ENCODE data around the gene RXYLT1.

The RXYLT1 gene

GRCh38 chr12:63821781-63822251 lies 42.1 kb downstream of the RXYLT1 start:
- TF ChIP-seq FOXP2 (optimal IDR thresholded peaks at IDR 0.05; ENCODE audit: borderline replicate concordance, extremely low read depth, extremely low read length, insufficient read depth) (no peak), REST (IDR thresholded peaks at IDR 0.05; ENCODE audit: insufficient read depth in 1 of 2, low read depth in 2 of 2, low read length in 2 of 2) (no peak), TAF1 (IDR thresholded peaks at IDR 0.05; ENCODE audit: borderline replicate concordance, insufficient read depth, low read length) (no peak), SIN3A (IDR thresholded peaks at IDR 0.05; ENCODE audit: borderline replicate concordance, insufficient read depth, low read length) (no peak), POLR2AphosphoS5 (IDR thresholded peaks at IDR 0.05; ENCODE audit: low read depth, low read length) (no peak)

GRCh38 chr12:63822352-63822751 lies 42.6 kb downstream of the RXYLT1 start:
- no peak for TF ChIP-seq TAF1 (IDR thresholded peaks at IDR 0.05; ENCODE audit: borderline replicate concordance, insufficient read depth, low read length)
- no peak for TF ChIP-seq FOXP2 (optimal IDR thresholded peaks at IDR 0.05; ENCODE audit: borderline replicate concordance, extremely low read depth, extremely low read length, insufficient read depth)
- TF ChIP-seq POLR2AphosphoS5 (IDR thresholded peaks at IDR 0.05; ENCODE audit: low read depth, low read length) = no peak
- no peak for TF ChIP-seq SIN3A (IDR thresholded peaks at IDR 0.05; ENCODE audit: borderline replicate concordance, insufficient read depth, low read length)
- TF ChIP-seq REST (IDR thresholded peaks at IDR 0.05; ENCODE audit: insufficient read depth in 1 of 2, low read depth in 2 of 2, low read length in 2 of 2) = no peak

- TF ChIP-seq TAF1 (IDR thresholded peaks at IDR 0.05; ENCODE audit: borderline replicate concordance, insufficient read depth, low read length) (no peak), SIN3A (IDR thresholded peaks at IDR 0.05; ENCODE audit: borderline replicate concordance, insufficient read depth, low read length) (no peak), FOXP2 (optimal IDR thresholded peaks at IDR 0.05; ENCODE audit: borderline replicate concordance, extremely low read depth, extremely low read length, insufficient read depth) (no peak), REST (IDR thresholded peaks at IDR 0.05; ENCODE audit: insufficient read depth in 1 of 2, low read depth in 2 of 2, low read length in 2 of 2) (no peak), POLR2AphosphoS5 (IDR thresholded peaks at IDR 0.05; ENCODE audit: low read depth, low read length) (no peak)
Measured at GRCh38 chr12:63823040-63823439, 43.3 kb downstream of the RXYLT1 start.

GRCh38 chr12:63826006-63826585 lies 46.4 kb downstream of the RXYLT1 start:
- no peak for TF ChIP-seq REST (IDR thresholded peaks at IDR 0.05; ENCODE audit: insufficient read depth in 1 of 2, low read depth in 2 of 2, low read length in 2 of 2)
- no peak for TF ChIP-seq TAF1 (IDR thresholded peaks at IDR 0.05; ENCODE audit: borderline replicate concordance, insufficient read depth, low read length)
- no peak for TF ChIP-seq FOXP2 (optimal IDR thresholded peaks at IDR 0.05; ENCODE audit: borderline replicate concordance, extremely low read depth, extremely low read length, insufficient read depth)
- TF ChIP-seq SIN3A (IDR thresholded peaks at IDR 0.05; ENCODE audit: borderline replicate concordance, insufficient read depth, low read length) = no peak

All from PFSK-1 (cell line).